HAP-1 (cell line): Measurements from ENCODE around the gene EPHA8.

Experiments
- DNase-seq, 2 experiments: peaks; one replicate each; pipeline ENCODE4 v3.0.0-alpha.2; 2016 to 2020; ENCODE audit warnings: low spot score in 2 of 2
- H3K27me3 ChIP-seq: fragments of 250-450 bp; sonication (Bioruptor Pico); 2 replicates; pipeline ENCODE4 v1.5.1; 2020; ENCODE audit warnings: low read depth, mild to moderate bottlenecking, moderate library complexity
- H3K36me3 ChIP-seq: fragments of 250-450 bp; sonication (Bioruptor Pico); replicated peaks from 2 replicates; pipeline ENCODE4 v1.5.1; 2020; ENCODE audit warnings: mild to moderate bottlenecking
- H3K4me1 ChIP-seq: fragments of 250-450 bp; sonication (Bioruptor Pico); 2 replicates; pipeline ENCODE4 v1.5.1; 2020; ENCODE audit warnings: mild to moderate bottlenecking
- H3K4me3 ChIP-seq: fragments of 250-450 bp; sonication (Bioruptor Pico); 2 replicates; pipeline ENCODE4 v1.5.1; 2020; ENCODE audit warnings: mild to moderate bottlenecking, moderate library complexity
- H3K9me3 ChIP-seq: fragments of 250-450 bp; sonication (Bioruptor Pico); 2 replicates; pipeline ENCODE4 v1.5.1; 2020; ENCODE audit warnings: mild to moderate bottlenecking, moderate library complexity
- in situ Hi-C: fragments of 300-500 bp; cut with MboI; formaldehyde crosslinking; loops from 3 replicates; pipeline ENCODE4 v1.14.3; 2020; ENCODE audit warnings: low sequenced_read_pairs, inconsistent platforms, mixed read lengths

Gene EPHA8

DNA sequence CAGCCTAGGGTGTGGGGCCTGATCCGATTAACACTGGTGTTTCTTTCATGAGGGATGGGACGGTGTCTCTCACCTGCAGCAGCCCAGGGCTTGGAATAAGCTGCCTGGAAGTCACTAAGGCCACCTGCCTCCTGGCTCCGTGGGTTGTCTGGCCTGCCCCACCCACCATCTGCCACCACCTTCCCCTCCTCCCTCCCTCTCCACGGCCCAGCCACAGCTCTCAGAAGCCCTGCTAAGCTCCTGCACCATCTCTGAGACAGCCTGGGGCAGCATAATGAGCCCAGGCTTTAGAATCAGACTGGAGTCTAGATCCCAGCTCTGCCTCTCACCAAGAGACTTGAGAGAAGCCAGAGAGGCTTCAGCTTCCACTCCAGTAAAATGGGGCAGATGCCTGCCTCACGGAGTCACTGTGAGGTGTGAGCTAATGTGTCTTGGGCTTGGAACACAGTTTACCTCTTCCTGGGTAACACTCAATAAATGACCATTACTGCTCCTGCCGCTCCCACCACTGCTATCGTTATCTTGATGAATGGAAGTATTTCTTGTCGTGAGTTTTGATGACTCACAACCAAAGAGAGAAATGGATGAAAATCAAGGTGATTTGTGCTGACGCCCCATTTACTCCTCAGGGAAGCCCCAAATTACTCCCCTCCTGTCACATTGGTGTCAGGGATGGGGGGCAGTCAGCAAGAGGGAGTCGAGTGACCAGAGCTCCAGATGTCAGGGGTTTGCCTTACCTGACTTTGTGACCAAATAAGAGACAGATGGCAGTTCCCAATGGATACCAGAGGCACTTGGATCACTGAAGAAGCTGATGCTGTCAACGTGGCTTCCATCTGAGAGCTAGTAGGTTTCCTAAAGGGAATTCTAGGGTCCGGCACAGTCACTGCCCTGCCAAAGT lies 49.6 kb downstream of the EPHA8 start:
- no peaks in the 10 kb centered on the region for H3K36me3 ChIP-seq
- no peaks in the 10 kb centered on the region for H3K4me1 ChIP-seq
- no peaks in the 10 kb centered on the region for H3K9me3 ChIP-seq
- in situ Hi-C loops: no loop called here
- H3K4me3 ChIP-seq: no peak overlapping the region
- H3K27me3 ChIP-seq: peaks cover 16% of the 10 kb centered on the region
- DNase-seq: no peak

DNA sequence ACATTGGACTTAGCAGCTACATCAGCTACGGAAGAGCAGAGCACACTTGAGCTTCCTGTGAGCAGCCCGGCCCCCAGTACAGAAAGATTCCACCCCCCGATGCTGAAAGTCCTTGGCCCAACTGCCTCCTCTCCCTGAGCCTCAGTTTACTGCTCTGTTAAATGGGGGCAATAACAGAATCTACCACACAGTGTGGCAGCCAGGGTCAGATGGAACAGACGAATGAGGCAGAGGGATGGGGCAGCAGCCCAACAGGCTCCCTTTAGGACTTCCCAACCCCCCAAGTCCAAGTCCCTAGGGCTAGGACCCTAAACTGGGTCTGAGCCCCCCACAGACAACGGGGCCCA lies 50.3 kb downstream of the EPHA8 start:
- Histone ChIP-seq H3K9me3 (no peaks in the 10 kb centered on the region), H3K4me1 (no peaks in the 10 kb centered on the region), H3K27me3 (peaks cover 23% of the 10 kb centered on the region), H3K4me3 (no peak overlapping the region), H3K36me3 (no peaks in the 10 kb centered on the region)
- in situ Hi-C loops: no loop called here
- DNase-seq: no peak

- DNase-seq: no peak
- H3K9me3 ChIP-seq: no peaks in the 10 kb centered on the region
- H3K27me3 ChIP-seq: peaks cover 27% of the 10 kb centered on the region
- no peaks in the 10 kb centered on the region for H3K36me3 ChIP-seq
- H3K4me3 ChIP-seq: no peak overlapping the region
- no peaks in the 10 kb centered on the region for H3K4me1 ChIP-seq
- in situ Hi-C loops: no loop called here
These were observed 50.7 kb downstream of the EPHA8 start for GRCh38 chr1:22613951-22614350.

GRCh38 chr1:22615886-22616285 lies 52.6 kb downstream of the EPHA8 start:
- Histone ChIP-seq H3K27me3 (peaks cover 42% of the 10 kb centered on the region), H3K4me1 (no peaks in the 10 kb centered on the region), H3K4me3 (no peak overlapping the region), H3K9me3 (no peaks in the 10 kb centered on the region), H3K36me3 (no peaks in the 10 kb centered on the region)
- in situ Hi-C loops: no loop called here
- DNase-seq: no peak

DNA sequence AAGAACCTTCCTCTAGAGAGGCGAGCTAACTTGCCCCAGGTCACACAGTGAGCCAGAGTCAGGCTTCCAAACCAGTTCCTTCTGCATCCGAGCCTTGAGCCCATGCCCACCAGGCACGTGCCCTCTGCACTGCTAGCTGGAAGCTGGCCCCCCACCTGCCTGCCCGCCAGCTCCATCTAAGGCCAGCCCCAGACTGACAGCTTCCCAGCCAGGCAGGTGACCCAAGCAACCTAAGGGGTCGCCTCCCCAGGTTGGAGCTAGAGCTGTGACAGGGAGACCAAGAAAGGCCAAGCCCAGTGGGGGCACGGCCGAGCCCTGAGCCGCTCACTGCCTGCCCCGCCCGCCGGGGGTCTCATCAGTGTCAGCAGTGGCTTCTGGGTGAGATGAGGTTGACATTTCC lies 53.3 kb downstream of the EPHA8 start:
- Histone ChIP-seq H3K36me3 (no peaks in the 10 kb centered on the region), H3K27me3 (peaks cover 47% of the 10 kb centered on the region), H3K4me1 (no peaks in the 10 kb centered on the region), H3K9me3 (no peaks in the 10 kb centered on the region), H3K4me3 (no peak overlapping the region)
- in situ Hi-C loops: no loop called here
- DNase-seq: no peak

DNA sequence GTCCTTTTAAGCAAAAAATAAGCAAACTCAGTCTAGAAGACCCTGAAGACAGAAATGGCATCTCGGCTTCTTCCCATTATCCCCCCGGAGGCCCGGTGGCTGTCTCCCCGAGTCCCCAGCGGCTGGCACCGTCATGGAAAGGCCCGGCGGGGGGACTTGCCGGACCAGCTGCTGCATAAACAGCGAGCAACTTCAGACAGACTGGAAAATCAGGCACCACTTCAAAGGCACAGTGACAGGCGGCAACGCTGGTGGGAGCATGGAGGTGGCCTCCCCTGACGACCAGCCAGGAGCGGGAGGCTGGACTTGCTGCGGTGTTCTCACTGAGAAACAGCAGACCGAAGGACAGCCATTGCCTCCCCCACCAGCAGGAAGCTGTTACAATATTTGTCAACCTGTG lies 54.8 kb downstream of the EPHA8 start:
- no peak overlapping the region for H3K4me3 ChIP-seq
- H3K27me3 ChIP-seq: peaks cover 55% of the 10 kb centered on the region
- H3K4me1 ChIP-seq: no peaks in the 10 kb centered on the region
- H3K9me3 ChIP-seq: no peaks in the 10 kb centered on the region
- no peaks in the 10 kb centered on the region for H3K36me3 ChIP-seq
- in situ Hi-C loops: no loop called here
- no peak for DNase-seq

GRCh38 chr1:22619252-22619651 lies 56.0 kb downstream of the EPHA8 start:
- H3K4me3 ChIP-seq: no peak overlapping the region
- H3K9me3 ChIP-seq: no peaks in the 10 kb centered on the region
- H3K4me1 ChIP-seq: no peaks in the 10 kb centered on the region
- DNase-seq: no peak
- in situ Hi-C loops: no loop called here
- no peaks in the 10 kb centered on the region for H3K36me3 ChIP-seq
- peaks cover 55% of the 10 kb centered on the region for H3K27me3 ChIP-seq

DNA sequence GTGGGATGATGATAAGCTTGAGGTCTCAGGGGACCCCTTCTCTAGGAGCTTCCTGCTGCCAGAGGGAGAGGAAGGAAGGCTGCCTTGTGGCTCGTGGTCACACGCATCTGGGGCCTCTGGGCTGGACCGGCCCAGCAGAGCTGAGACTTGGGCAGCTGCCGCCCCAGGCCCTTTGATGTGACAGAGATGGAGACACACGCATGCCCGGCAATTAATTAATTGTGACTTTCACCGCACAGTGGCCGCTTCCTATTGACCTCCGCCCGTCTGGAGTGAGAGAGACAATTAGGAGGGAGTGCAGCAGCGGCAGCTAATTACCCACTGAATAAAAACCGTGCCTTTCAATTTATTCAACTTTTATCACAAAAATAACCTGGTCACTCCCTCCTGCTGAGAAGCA lies 56.5 kb downstream of the EPHA8 start:
- H3K9me3 ChIP-seq: no peaks in the 10 kb centered on the region
- peaks cover 55% of the 10 kb centered on the region for H3K27me3 ChIP-seq
- H3K4me3 ChIP-seq: no peak overlapping the region
- no peaks in the 10 kb centered on the region for H3K36me3 ChIP-seq
- H3K4me1 ChIP-seq: no peaks in the 10 kb centered on the region
- in situ Hi-C loops: no loop called here
- DNase-seq: no peak

DNA sequence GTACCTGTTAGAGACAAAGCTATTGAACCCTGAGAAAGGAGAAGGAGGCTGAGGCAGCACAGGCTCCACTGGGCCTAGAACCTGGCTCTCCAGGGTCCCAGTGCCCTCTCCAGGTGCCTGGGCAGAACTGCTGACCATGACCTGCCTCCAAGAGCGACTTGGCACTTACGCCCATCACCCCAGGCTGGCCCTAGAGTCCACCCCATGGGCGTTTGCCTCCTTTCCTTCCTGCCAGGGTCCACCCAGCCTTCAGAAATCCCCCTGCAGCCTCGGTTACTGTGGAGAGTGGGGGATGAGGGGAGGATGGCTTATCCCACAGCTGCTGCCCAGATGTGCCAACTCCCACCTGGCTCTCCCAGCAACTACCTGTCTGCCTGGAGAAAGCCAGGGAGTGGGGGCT lies 58.5 kb downstream of the EPHA8 start:
- in situ Hi-C loops: no loop called here
- DNase-seq: no peak
- no peaks in the 10 kb centered on the region for H3K36me3 ChIP-seq

DNA sequence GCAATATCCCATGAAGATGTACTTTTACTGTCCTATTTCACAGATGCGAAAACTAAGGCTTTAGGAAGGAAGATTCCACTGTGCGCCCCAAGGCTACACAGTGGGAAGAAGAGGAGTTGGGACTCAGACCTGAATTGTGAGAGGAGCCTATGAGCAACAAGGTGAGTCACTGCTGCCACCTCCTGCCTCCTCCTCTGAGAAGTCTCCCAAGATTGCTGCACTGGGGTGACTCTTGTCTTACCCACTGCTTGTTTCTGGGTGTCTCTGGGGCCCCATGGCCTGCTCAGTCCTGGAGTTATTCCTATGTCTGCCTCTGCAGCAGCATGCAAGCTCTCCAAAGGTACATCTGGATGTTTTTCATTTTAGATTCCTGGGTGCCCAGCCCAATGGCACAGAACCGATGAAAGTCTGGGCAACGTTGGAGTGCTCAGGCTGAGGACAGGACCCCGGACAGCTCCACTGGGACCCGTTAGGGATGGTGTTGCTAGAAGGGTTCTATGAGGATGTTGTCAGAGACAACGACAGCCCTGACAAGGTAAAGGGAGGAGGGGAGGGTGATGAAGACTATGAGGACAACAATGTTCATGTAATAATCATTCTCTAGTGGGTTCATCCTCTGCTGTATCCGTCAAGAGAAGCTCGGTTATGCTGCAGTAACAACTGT lies 62.1 kb downstream of the EPHA8 start:
- in situ Hi-C loops: no loop called here
- H3K36me3 ChIP-seq: no peaks in the 10 kb centered on the region
- DNase-seq: peak in 1 of 2 experiments; percentile 33
- H3K4me1 ChIP-seq: no peaks in the 10 kb centered on the region
- H3K9me3 ChIP-seq: no peaks in the 10 kb centered on the region
- H3K4me3 ChIP-seq: no peak overlapping the region
- H3K27me3 ChIP-seq: peaks cover 15% of the 10 kb centered on the region

More for the DNA sequence above, 58.5 kb downstream of the EPHA8 start:
- no peaks in the 10 kb centered on the region for H3K4me1 ChIP-seq
- no peak overlapping the region for H3K4me3 ChIP-seq
- peaks cover 48% of the 10 kb centered on the region for H3K27me3 ChIP-seq
- no peaks in the 10 kb centered on the region for H3K9me3 ChIP-seq

- in situ Hi-C loops: no loop called here
- Histone ChIP-seq H3K27me3 (peaks cover 9% of the 10 kb centered on the region; the same call in 1 of the 2 replicates), H3K9me3 (no peaks in the 10 kb centered on the region), H3K4me3 (no peak overlapping the region), H3K36me3 (no peaks in the 10 kb centered on the region), H3K4me1 (no peaks in the 10 kb centered on the region)
- DNase-seq: no peak
These were observed 63.2 kb downstream of the EPHA8 start for GRCh38 chr1:22626237-22627157.

- no peak for DNase-seq
- Histone ChIP-seq H3K4me3 (no peak overlapping the region), H3K9me3 (no peaks in the 10 kb centered on the region), H3K27me3 (peaks cover 1% of the 10 kb centered on the region; the same call in 1 of the 2 replicates), H3K36me3 (no peaks in the 10 kb centered on the region), H3K4me1 (peaks cover 3% of the 10 kb centered on the region; the same call in 1 of the 2 replicates)
- in situ Hi-C loops: no loop called here
These were observed 64.0 kb downstream of the EPHA8 start for GRCh38 chr1:22627331-22627730.

DNA sequence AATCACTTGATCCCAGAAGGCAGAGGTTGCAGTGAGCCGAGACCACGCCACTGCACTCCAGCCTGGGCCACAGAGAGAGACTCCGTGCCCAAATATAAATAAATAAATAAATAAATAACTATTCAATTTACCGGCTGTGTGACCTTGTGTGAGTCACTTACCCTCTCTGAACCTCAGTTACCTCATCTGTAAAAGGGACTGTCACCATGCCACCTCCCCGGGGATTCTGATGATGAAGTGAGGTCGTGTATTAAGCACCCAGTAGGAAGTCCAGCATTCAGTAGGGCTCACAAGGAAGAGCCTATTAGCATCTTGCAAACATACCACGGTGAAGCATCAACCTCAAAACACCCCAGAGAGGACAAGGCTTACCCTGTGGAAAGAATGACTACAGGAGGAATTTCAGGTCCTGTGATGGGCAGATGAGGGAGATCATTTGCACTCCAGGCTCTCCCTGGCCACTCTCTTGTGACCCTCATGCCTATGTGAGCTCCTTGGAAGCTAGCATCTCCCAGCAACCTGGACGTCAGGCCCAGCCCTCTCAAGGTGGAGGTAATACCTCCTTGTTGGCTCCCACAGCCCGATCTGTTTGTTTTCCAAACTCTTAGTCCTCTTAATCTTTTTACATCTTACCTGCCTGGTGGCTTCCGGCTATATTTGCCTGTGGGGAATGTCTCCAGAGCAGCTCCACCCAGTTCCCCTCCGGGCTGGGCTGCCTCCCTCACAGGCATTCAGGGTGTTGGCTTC lies 65.6 kb downstream of the EPHA8 start:
- H3K4me3 ChIP-seq: no peak overlapping the region
- DNase-seq: no peak
- H3K4me1 ChIP-seq: peaks cover 3% of the 10 kb centered on the region; the same call in 1 of the 2 replicates
- H3K9me3 ChIP-seq: no peaks in the 10 kb centered on the region
- in situ Hi-C loops: no loop called here
- no peaks in the 10 kb centered on the region for H3K36me3 ChIP-seq
- no peaks in the 10 kb centered on the region for H3K27me3 ChIP-seq
